Measurements from ENCODE around the gene PSORS1C1.

- TF ChIP-seq CTCF (IDR thresholded peaks at IDR 0.05; ENCODE audit: low read depth, low read length, poor library complexity, severe bottlenecking) (no peak), EZH2phosphoT487 (IDR thresholded peaks at IDR 0.05; ENCODE audit: borderline replicate concordance, low read length) (no peak)
Observed at GRCh38 chr6:31161216-31162126, 46.9 kb downstream of the PSORS1C1 start.
